ENCODE measurements around the gene SQOR. TPM values are rescaled to one million over a fixed set of nuclear protein-coding genes. Genes with fewer than 3 reads are reported as not detected.

Gene SQOR
- total and polyA plus RNA-seq, 2 experiments from 2014 or later, result 0.23 TPM; not detected in 1

DNA sequence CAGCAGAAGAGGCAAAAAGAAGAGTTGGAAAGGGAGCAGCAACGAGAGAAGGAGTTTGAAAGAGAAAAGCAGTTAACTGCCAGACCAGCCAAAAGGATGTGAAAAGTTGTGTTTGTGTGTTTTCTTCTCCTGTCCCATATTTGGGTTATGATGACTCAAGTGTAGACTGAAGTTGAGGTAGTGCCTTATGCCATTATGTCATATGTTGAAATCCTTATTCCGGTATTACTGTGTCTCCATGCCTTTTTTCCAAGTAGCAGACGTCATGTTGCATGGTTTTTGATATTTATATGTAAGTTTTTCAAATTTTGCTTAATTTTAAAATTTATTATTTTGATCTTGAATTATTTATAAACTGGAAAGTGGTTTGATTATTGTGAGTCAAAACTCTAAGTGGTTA is 28.4 kb upstream of the SQOR start:
- Histone ChIP-seq H3K27ac (ENCODE audit: low read depth) (no peak overlapping the region), H3K79me2 (replicated peaks; ENCODE audit: insufficient read depth) (peaks cover 7% of the 10 kb centered on the region; the same call in 1 of the 2 replicates), H3K27me3 (ENCODE audit: insufficient read depth) (no peaks in the 10 kb centered on the region), H3F3A (replicated peaks; ENCODE audit: low read depth) (no peaks in the 10 kb centered on the region), H4K20me1 (replicated peaks; ENCODE audit: insufficient read depth) (peaks cover 8% of the 10 kb centered on the region), H2AFZ (no peak overlapping the region), H3K9me2 (ENCODE audit: insufficient read depth) (no peaks in the 10 kb centered on the region), H3K4me2 (no peak overlapping the region), H3K36me3 (ENCODE audit: insufficient read depth) (no peaks in the 10 kb centered on the region), H3K4me1 (ENCODE audit: insufficient read depth) (no peaks in the 10 kb centered on the region), H3K4me3 (no peak overlapping the region)
- peaks cover 7% of the 10 kb centered on the region; the same call in 2 of the 3 replicates for H3K36me3 Mint-ChIP-seq (ENCODE audit: low read depth)
- no peaks in the 10 kb centered on the region for H3K4me1 Mint-ChIP-seq
- TF ChIP-seq, protein P1, sequence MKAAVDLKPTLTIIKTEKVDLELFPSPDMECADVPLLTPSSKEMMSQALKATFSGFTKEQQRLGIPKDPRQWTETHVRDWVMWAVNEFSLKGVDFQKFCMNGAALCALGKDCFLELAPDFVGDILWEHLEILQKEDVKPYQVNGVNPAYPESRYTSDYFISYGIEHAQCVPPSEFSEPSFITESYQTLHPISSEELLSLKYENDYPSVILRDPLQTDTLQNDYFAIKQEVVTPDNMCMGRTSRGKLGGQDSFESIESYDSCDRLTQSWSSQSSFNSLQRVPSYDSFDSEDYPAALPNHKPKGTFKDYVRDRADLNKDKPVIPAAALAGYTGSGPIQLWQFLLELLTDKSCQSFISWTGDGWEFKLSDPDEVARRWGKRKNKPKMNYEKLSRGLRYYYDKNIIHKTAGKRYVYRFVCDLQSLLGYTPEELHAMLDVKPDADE (IDR thresholded peaks at IDR 0.05), result no peak
- TF ChIP-seq, protein P2, sequence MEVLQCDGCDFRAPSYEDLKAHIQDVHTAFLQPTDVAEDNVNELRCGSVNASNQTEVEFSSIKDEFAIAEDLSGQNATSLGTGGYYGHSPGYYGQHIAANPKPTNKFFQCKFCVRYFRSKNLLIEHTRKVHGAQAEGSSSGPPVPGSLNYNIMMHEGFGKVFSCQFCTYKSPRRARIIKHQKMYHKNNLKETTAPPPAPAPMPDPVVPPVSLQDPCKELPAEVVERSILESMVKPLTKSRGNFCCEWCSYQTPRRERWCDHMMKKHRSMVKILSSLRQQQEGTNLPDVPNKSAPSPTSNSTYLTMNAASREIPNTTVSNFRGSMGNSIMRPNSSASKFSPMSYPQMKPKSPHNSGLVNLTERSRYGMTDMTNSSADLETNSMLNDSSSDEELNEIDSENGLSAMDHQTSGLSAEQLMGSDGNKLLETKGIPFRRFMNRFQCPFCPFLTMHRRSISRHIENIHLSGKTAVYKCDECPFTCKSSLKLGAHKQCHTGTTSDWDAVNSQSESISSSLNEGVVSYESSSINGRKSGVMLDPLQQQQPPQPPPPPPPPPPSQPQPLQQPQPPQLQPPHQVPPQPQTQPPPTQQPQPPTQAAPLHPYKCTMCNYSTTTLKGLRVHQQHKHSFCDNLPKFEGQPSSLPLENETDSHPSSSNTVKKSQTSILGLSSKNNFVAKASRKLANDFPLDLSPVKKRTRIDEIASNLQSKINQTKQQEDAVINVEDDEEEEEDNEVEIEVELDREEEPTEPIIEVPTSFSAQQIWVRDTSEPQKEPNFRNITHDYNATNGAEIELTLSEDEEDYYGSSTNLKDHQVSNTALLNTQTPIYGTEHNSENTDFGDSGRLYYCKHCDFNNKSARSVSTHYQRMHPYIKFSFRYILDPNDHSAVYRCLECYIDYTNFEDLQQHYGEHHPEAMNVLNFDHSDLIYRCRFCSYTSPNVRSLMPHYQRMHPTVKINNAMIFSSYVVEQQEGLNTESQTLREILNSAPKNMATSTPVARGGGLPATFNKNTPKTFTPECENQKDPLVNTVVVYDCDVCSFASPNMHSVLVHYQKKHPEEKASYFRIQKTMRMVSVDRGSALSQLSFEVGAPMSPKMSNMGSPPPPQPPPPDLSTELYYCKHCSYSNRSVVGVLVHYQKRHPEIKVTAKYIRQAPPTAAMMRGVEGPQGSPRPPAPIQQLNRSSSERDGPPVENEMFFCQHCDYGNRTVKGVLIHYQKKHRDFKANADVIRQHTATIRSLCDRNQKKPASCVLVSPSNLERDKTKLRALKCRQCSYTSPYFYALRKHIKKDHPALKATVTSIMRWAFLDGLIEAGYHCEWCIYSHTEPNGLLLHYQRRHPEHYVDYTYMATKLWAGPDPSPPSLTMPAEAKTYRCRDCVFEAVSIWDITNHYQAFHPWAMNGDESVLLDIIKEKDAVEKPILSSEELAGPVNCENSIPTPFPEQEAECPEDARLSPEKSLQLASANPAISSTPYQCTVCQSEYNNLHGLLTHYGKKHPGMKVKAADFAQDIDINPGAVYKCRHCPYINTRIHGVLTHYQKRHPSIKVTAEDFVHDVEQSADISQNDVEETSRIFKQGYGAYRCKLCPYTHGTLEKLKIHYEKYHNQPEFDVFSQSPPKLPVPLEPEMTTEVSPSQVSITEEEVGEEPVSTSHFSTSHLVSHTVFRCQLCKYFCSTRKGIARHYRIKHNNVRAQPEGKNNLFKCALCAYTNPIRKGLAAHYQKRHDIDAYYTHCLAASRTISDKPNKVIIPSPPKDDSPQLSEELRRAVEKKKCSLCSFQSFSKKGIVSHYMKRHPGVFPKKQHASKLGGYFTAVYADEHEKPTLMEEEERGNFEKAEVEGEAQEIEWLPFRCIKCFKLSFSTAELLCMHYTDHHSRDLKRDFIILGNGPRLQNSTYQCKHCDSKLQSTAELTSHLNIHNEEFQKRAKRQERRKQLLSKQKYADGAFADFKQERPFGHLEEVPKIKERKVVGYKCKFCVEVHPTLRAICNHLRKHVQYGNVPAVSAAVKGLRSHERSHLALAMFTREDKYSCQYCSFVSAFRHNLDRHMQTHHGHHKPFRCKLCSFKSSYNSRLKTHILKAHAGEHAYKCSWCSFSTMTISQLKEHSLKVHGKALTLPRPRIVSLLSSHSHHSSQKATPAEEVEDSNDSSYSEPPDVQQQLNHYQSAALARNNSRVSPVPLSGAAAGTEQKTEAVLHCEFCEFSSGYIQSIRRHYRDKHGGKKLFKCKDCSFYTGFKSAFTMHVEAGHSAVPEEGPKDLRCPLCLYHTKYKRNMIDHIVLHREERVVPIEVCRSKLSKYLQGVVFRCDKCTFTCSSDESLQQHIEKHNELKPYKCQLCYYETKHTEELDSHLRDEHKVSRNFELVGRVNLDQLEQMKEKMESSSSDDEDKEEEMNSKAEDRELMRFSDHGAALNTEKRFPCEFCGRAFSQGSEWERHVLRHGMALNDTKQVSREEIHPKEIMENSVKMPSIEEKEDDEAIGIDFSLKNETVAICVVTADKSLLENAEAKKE (CRISPR knock-in tag; IDR thresholded peaks at IDR 0.05), result no peak
- TF ChIP-seq ZNF114 (CRISPR knock-in tag; IDR thresholded peaks at IDR 0.05) (no peak), POLR2AphosphoS5 (IDR thresholded peaks at IDR 0.05; ENCODE audit: low read depth) (no peak), CREB1 (CRISPR knock-in tag; IDR thresholded peaks at IDR 0.05; ENCODE audit: low read depth) (no peak), CTCF (conservative IDR thresholded peaks at IDR 0.05; ENCODE audit: low read depth in 2 of 2) (no peak), STAT1 (IDR thresholded peaks at IDR 0.05; ENCODE audit: unreplicated experiment) (no peak), EZH2phosphoT487 (IDR thresholded peaks at IDR 0.05; ENCODE audit: unreplicated experiment) (no peak), JUNB (IDR thresholded peaks at IDR 0.05; ENCODE audit: unreplicated experiment) (no peak), NANOG (IDR thresholded peaks at IDR 0.05; ENCODE audit: borderline replicate concordance) (no peak), EZH2 (IDR thresholded peaks at IDR 0.05; ENCODE audit: low read depth, unreplicated experiment) (no peak), ZNF331 (CRISPR knock-in tag; IDR thresholded peaks at IDR 0.05; ENCODE audit: low read depth) (no peak)
- TF ChIP-seq, protein P3, sequence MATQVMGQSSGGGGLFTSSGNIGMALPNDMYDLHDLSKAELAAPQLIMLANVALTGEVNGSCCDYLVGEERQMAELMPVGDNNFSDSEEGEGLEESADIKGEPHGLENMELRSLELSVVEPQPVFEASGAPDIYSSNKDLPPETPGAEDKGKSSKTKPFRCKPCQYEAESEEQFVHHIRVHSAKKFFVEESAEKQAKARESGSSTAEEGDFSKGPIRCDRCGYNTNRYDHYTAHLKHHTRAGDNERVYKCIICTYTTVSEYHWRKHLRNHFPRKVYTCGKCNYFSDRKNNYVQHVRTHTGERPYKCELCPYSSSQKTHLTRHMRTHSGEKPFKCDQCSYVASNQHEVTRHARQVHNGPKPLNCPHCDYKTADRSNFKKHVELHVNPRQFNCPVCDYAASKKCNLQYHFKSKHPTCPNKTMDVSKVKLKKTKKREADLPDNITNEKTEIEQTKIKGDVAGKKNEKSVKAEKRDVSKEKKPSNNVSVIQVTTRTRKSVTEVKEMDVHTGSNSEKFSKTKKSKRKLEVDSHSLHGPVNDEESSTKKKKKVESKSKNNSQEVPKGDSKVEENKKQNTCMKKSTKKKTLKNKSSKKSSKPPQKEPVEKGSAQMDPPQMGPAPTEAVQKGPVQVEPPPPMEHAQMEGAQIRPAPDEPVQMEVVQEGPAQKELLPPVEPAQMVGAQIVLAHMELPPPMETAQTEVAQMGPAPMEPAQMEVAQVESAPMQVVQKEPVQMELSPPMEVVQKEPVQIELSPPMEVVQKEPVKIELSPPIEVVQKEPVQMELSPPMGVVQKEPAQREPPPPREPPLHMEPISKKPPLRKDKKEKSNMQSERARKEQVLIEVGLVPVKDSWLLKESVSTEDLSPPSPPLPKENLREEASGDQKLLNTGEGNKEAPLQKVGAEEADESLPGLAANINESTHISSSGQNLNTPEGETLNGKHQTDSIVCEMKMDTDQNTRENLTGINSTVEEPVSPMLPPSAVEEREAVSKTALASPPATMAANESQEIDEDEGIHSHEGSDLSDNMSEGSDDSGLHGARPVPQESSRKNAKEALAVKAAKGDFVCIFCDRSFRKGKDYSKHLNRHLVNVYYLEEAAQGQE (IDR thresholded peaks at IDR 0.05; ENCODE audit: unreplicated experiment), result no peak
- H3K27ac Mint-ChIP-seq, result no peak overlapping the region
- ATAC-seq (no peak), DNase-seq (ENCODE audit: low spot score) (no peak)
- H3K9me3 Mint-ChIP-seq, result no peaks in the 10 kb centered on the region
- no peaks in the 10 kb centered on the region for H3K27me3 Mint-ChIP-seq (ENCODE audit: insufficient read depth, low read depth, poor library complexity)
- H3K4me3 Mint-ChIP-seq, result no peak overlapping the region

Measured in GM23338 (cell line).